GM12891 (cell line): ENCODE data around the gene EP300.

Source experiments
- PAX5 ChIP-seq: IDR thresholded peaks from 2 replicates; pipeline ENCODE4 v1.6.1; 2011; ENCODE audit warnings: low read length, moderate library complexity, mild to moderate bottlenecking; ENCODE audit not compliant: insufficient read depth, severe bottlenecking
- POLR2A ChIP-seq: IDR thresholded peaks from 2 replicates; pipeline ENCODE4 v1.6.1; 2011; ENCODE audit warnings: low read depth, low read length, control low read depth
- POLR2AphosphoS5 ChIP-seq: IDR thresholded peaks from 2 replicates; pipeline ENCODE4 v1.6.1; 2011; ENCODE audit warnings: low read depth, low read length, control low read depth
- SPI1 ChIP-seq: IDR thresholded peaks from 2 replicates; pipeline ENCODE4 v1.6.1; 2011; ENCODE audit warnings: low read depth, low read length, control low read depth
- TAF1 ChIP-seq: IDR thresholded peaks from 2 replicates; pipeline ENCODE4 v1.6.1; 2011; ENCODE audit warnings: low read depth, low read length, control low read depth

DNA sequence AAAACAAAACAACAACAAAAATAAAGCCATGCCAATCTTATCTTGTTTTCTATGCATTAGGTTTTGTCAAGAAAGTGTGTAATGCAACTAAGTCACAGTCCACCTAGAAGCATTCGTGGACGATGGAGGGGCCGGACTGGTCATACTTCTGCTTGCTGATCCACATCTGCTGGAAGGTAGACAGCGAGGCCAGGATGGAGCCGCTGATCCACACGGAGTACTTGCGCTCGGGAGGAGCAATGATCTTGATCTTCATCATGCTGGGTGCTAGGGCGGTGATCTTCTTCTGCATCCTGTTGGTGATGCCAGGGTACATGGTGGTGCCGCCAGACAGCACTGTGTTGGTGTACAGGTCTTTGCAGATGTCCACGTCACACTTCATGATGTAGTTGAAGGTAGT is 18.3 kb upstream of the EP300 start:
- TF ChIP-seq POLR2A (no peak), TAF1 (no peak), SPI1 (no peak), PAX5 (no peak), POLR2AphosphoS5 (no peak)
